H1 (cell line): ENCODE measurements around the gene ENO2. TPM values are rescaled to one million over a fixed set of nuclear protein-coding genes. Genes with fewer than 3 reads are reported as not detected.

Experiments
- CTCF ChIA-PET: fragments of 300-600 bp; sonication (Branson Sonifier 250); formaldehyde crosslinking; loops from one replicate; lab custom pipeline; 2021; ENCODE audit not compliant: partially characterized antibody; lab: Charles Lee
- POLR2A ChIA-PET: fragments of 300-600 bp; sonication (Branson Sonifier 250); formaldehyde crosslinking; loops from one replicate; lab custom pipeline; 2021; ENCODE audit warnings: inconsistent platforms; ENCODE audit not compliant: partially characterized antibody; lab: Charles Lee
- DNase-seq, 2 experiments: peaks; one replicate each; pipeline versions ENCODE4 v3.0.0 to v3.0.0-alpha.2; 2010 to 2022; ENCODE audit warnings: low spot score in 2 of 2, low read depth in 1 of 2, mixed read lengths in 1 of 2
- FAIRE-seq: peaks from 2 replicates; lab custom pipeline; 2011; peaks lifted over from hg19 to GRCh38; lab: Jason Lieb, UNC
- H2AFZ ChIP-seq: 2 replicates; pipeline ENCODE4 v1.8.1; 2012; ENCODE audit warnings: low read length, inconsistent platforms
- H2AK5ac ChIP-seq: 2 replicates; pipeline ENCODE4 v1.6.1; 2013; ENCODE audit warnings: low read depth, low read length
- H2BK120ac ChIP-seq: replicated peaks from 2 replicates; pipeline ENCODE3; 2013; ENCODE audit warnings: low read depth, low read length, inconsistent platforms
- H2BK12ac ChIP-seq: 2 replicates; pipeline ENCODE4 v1.6.1; 2013; ENCODE audit warnings: low read depth, low read length
- H2BK15ac ChIP-seq: 2 replicates; pipeline ENCODE4 v1.6.1; 2013; ENCODE audit warnings: low read length
- H2BK20ac ChIP-seq: 2 replicates; pipeline ENCODE4 v1.6.1; 2013; ENCODE audit warnings: low read length
- H2BK5ac ChIP-seq: 2 replicates; pipeline ENCODE4 v1.6.1; 2013; ENCODE audit warnings: low read depth, low read length
- H3K14ac ChIP-seq: 2 replicates; pipeline ENCODE4 v1.6.1; 2013; ENCODE audit warnings: inconsistent platforms; ENCODE audit not compliant: insufficient read length
- H3K18ac ChIP-seq: 2 replicates; pipeline ENCODE4 v1.6.1; 2013; ENCODE audit warnings: low read length; ENCODE audit errors: extremely low read depth
- H3K23ac ChIP-seq: 2 replicates; pipeline ENCODE4 v1.6.1; 2013; ENCODE audit warnings: inconsistent platforms; ENCODE audit not compliant: insufficient read length
- H3K23me2 ChIP-seq: 2 replicates; pipeline ENCODE4 v1.6.1; 2013; ENCODE audit warnings: low read depth, low read length
- H3K27ac ChIP-seq: 2 replicates; pipeline ENCODE4 v1.6.1; 2011; ENCODE audit warnings: low read depth, low read length, inconsistent platforms
- H3K27me3 ChIP-seq, 4 experiments: replicated peaks in 1 of 4; 1 replicate in 1 of 4; 2 replicates in 3 of 4; pipeline versions ENCODE4 v1.6.1 to v1.8.1; 2011 to 2013; ENCODE audit warnings: low read length in 3 of 4, mild to moderate bottlenecking in 3 of 4, inconsistent platforms in 2 of 4, mixed read lengths in 2 of 4, moderate library complexity in 1 of 4; ENCODE audit not compliant: control insufficient read depth in 3 of 4, insufficient read depth in 3 of 4; ENCODE audit errors: extremely low read depth in 1 of 4
- H3K36me3 ChIP-seq, 4 experiments: 2 replicates each; pipeline versions ENCODE4 v1.6.1 to v1.8.1; 2011 to 2013; ENCODE audit warnings: mild to moderate bottlenecking in 4 of 4, low read length in 3 of 4, moderate library complexity in 2 of 4, control low read depth in 1 of 4, inconsistent platforms in 1 of 4; ENCODE audit not compliant: insufficient read depth in 4 of 4, control insufficient read depth in 2 of 4
- H3K4ac ChIP-seq: replicated peaks from 2 replicates; pipeline ENCODE3; 2013; ENCODE audit warnings: low read length, low read depth, mixed read lengths, inconsistent platforms; ENCODE audit not compliant: insufficient read length
- H3K4me1 ChIP-seq, 4 experiments: replicated peaks in 1 of 4; 1 replicate in 1 of 4; 2 replicates in 3 of 4; pipeline versions ENCODE4 v1.6.1 to v1.8.1; 2011 to 2013; ENCODE audit warnings: low read length in 3 of 4, inconsistent platforms in 2 of 4, mixed read lengths in 1 of 4; ENCODE audit not compliant: insufficient read depth in 4 of 4, control insufficient read depth in 3 of 4
- H3K4me2 ChIP-seq, 2 experiments: 2 replicates each; pipeline versions ENCODE4 v1.6.1 to v1.8.1; 2011 to 2013; ENCODE audit warnings: low read depth in 2 of 2, low read length in 2 of 2, control low read depth in 1 of 2, inconsistent platforms in 1 of 2, mild to moderate bottlenecking in 1 of 2; ENCODE audit not compliant: insufficient read depth in 1 of 2
- H3K4me3 ChIP-seq, 4 experiments: fragments of 200-600, 300-600 bp in 1 of 4; sonication (generic), shearing (Covaris generic), sonication (Bioruptor Twin) in 1 of 4; 2 replicates each; pipeline versions ENCODE4 v1.5.1 to v1.8.1; 2011 to 2016; ENCODE audit warnings: low read length in 4 of 4, low read depth in 3 of 4, control low read depth in 2 of 4, inconsistent platforms in 2 of 4, mild to moderate bottlenecking in 2 of 4, mixed read lengths in 1 of 4, moderate library complexity in 1 of 4; ENCODE audit not compliant: insufficient read depth in 2 of 4; ENCODE audit errors: extremely low read depth in 1 of 4
- H3K56ac ChIP-seq: replicated peaks from 2 replicates; pipeline ENCODE3; 2013; ENCODE audit warnings: low read depth, mild to moderate bottlenecking, mixed read lengths, low read length, inconsistent platforms; ENCODE audit not compliant: insufficient read length
- H3K79me1 ChIP-seq: 2 replicates; pipeline ENCODE4 v1.6.1; 2013; ENCODE audit warnings: low read depth, low read length, control low read depth
- H3K79me2 ChIP-seq, 2 experiments: 2 replicates each; pipeline versions ENCODE4 v1.6.1 to v1.8.1; 2012 to 2013; ENCODE audit warnings: low read length in 2 of 2, mild to moderate bottlenecking in 2 of 2, inconsistent platforms in 1 of 2; ENCODE audit not compliant: insufficient read depth in 2 of 2, control insufficient read depth in 1 of 2
- H3K9ac ChIP-seq, 4 experiments: replicated peaks in 1 of 4; 1 replicate in 1 of 4; 2 replicates in 3 of 4; pipeline versions ENCODE4 v1.6.1 to v1.8.1; 2011 to 2013; ENCODE audit warnings: low read depth in 3 of 4, low read length in 3 of 4, control low read depth in 2 of 4, mild to moderate bottlenecking in 2 of 4, moderate library complexity in 2 of 4, inconsistent platforms in 1 of 4; ENCODE audit errors: extremely low read depth in 1 of 4
- H3K9me3 ChIP-seq, 2 experiments: 2 replicates each; pipeline versions ENCODE4 v1.6.1 to v1.8.1; 2012 to 2013; ENCODE audit warnings: mild to moderate bottlenecking in 2 of 2, moderate library complexity in 2 of 2, control low read depth in 1 of 2, inconsistent platforms in 1 of 2, low read depth in 1 of 2, low read length in 1 of 2, mixed read lengths in 1 of 2; ENCODE audit not compliant: insufficient read depth in 2 of 2
- H4K20me1 ChIP-seq, 2 experiments: replicated peaks in 1 of 2; 2 replicates each; pipeline versions ENCODE3 to v1.8.1; 2011 to 2013; ENCODE audit warnings: inconsistent platforms in 2 of 2, low read length in 2 of 2, mild to moderate bottlenecking in 1 of 2; ENCODE audit not compliant: insufficient read depth in 2 of 2, control insufficient read depth in 1 of 2
- H4K5ac ChIP-seq: 2 replicates; pipeline ENCODE4 v1.6.1; 2013; ENCODE audit warnings: low read length, low read depth, mixed read lengths, inconsistent platforms; ENCODE audit not compliant: insufficient read length
- H4K8ac ChIP-seq: 2 replicates; pipeline ENCODE4 v1.8.0; 2013; ENCODE audit warnings: mild to moderate bottlenecking, moderate library complexity, low read length, inconsistent platforms; ENCODE audit not compliant: insufficient read depth; ENCODE audit errors: extremely low read depth
- H4K91ac ChIP-seq: replicated peaks from 2 replicates; pipeline ENCODE3; 2013; ENCODE audit warnings: low read length, mixed read lengths, inconsistent platforms; ENCODE audit not compliant: insufficient read length
- EGR1 ChIP-seq: IDR thresholded peaks from 2 replicates; pipeline ENCODE4 v1.6.1; 2011; ENCODE audit warnings: low read depth, low read length, borderline replicate concordance
- MAFK ChIP-seq: IDR thresholded peaks from 2 replicates; pipeline ENCODE4 v1.6.1; 2012; ENCODE audit warnings: low read depth, mild to moderate bottlenecking, improper control_type of control experiment, low read length
- RFX5 ChIP-seq: IDR thresholded peaks from 2 replicates; pipeline ENCODE4 v1.6.1; 2011; ENCODE audit warnings: low read depth, low read length, improper control_type of control experiment, borderline replicate concordance
- RXRA ChIP-seq: IDR thresholded peaks from 2 replicates; pipeline ENCODE4 v1.6.1; 2011; ENCODE audit warnings: low read depth, mild to moderate bottlenecking, low read length, moderate library complexity; ENCODE audit not compliant: insufficient read depth
- SIRT6 ChIP-seq: IDR thresholded peaks from one replicate; pipeline ENCODE4 v1.7.1; 2012; ENCODE audit warnings: low read length, inconsistent platforms
- YY1 ChIP-seq: IDR thresholded peaks from 2 replicates; pipeline ENCODE4 v1.6.1; 2011; ENCODE audit warnings: low read depth, mild to moderate bottlenecking, low read length
- ZNF274 ChIP-seq: IDR thresholded peaks from 2 replicates; pipeline ENCODE4 v1.7.0; 2012; ENCODE audit warnings: low read length, borderline replicate concordance; ENCODE audit errors: extremely low read depth
- WGBS, 2 experiments: shearing (Covaris generic) in 1 of 2; methylation state at CpG; one replicate each; pipeline versions ENCODE4 v1.1.6 to v1.1.7; 2013 to 2015; ENCODE audit warnings: low lambda C conversion rate in 2 of 2, mixed read lengths in 2 of 2, inconsistent platforms in 1 of 2, low coverage in 1 of 2, missing lambda C conversion rate in 1 of 2; ENCODE audit not compliant: insufficient replicate concordance in 2 of 2, insufficient coverage in 1 of 2, insufficient read length in 1 of 2; ENCODE audit errors: extremely low coverage in 1 of 2, missing lambda C conversion rate in 1 of 2; 5-methylcytosine and 5-hydroxymethylcytosine counted together
- polyA plus RNA-seq, 7 experiments: library from polyadenylated mRNA; depleted of rRNA in 3 of 7; stranded (reverse) in 5 of 7; unstranded in 2 of 7; fragments of >200 nt in 5 of 7; fragments of 200-250 nt in 2 of 7; gene quantifications; 1 replicate in 5 of 7; 2 replicates in 1 of 7; 4 replicates in 1 of 7; pipeline versions ENCODE4 v1.2.1 to v1.2.3, GENCODE V29; 2011 to 2013; ENCODE audit warnings: missing spikeins in 2 of 7, mixed read lengths in 2 of 7
- total RNA-seq: library from RNA; stranded (reverse); fragmentation: NEBNext Ultra II Directional; extraction: Animal tissue kit (Norgen Biotek cat#: 25700); gene quantifications from 2 replicates; pipeline ENCODE4 v1.2.1, GENCODE V29; 2021

ENO2 gene
- total and polyA plus RNA-seq, 2 of the 8 experiments (the other 6 are each of a cell fraction or from before 2014, with no cell fraction given), result 92.4 to 102 TPM

DNA sequence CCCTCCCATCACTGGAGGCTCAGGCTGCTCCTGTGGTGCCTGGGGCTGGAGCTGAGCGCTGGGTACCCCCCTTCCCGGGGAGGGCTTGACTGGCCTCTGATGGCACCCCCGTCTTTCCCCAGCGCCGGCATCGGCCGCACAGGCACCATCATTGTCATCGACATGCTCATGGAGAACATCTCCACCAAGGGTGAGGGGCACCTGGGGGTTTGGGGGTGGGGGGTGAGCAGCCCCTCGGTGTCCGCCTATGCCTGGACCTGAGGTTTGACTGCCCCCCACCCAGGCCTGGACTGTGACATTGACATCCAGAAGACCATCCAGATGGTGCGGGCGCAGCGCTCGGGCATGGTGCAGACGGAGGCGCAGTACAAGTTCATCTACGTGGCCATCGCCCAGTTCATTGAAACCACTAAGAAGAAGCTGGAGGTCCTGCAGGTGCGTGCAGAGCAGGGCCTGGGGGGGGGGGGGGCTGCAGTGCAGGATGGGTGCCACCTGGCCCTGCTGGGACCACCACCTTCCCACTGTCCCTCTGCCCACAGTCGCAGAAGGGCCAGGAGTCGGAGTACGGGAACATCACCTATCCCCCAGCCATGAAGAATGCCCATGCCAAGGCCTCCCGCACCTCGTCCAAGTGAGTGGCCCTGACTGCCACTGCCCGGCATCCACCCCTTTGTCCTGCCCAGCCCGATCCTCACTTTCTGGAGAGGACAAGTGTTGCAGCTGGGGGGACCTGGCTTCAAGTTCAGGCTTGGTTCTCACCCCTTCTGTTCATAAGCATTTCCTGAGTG, 45.6 kb downstream of the ENO2 start:
- Histone ChIP-seq H3K9me3 (no peaks in the 10 kb centered on the region), H3K14ac (no peak overlapping the region), H3K36me3 (peaks cover 0 to 4% (median 0%) of the 10 kb centered on the region in 4 experiments; a peak in 1 of 8 replicates), H3K79me1 (no peaks in the 10 kb centered on the region), H4K8ac (peak overlapping the region; percentile 5; the same call in 1 of the 2 replicates), H2BK20ac (no peak overlapping the region), H3K4ac (no peak overlapping the region), H2AK5ac (no peak overlapping the region), H3K9ac (no peak overlapping the region), H4K20me1 (no peaks in the 10 kb centered on the region), H3K79me2 (peaks cover 0 to 14% of the 10 kb centered on the region in 2 experiments; a peak in 2 of 4 replicates), H3K23me2 (peaks cover 16% of the 10 kb centered on the region; the same call in 1 of the 2 replicates), H4K91ac (peak overlapping the region; percentile 46), H4K5ac (no peak overlapping the region), H3K27me3 (no peaks in the 10 kb centered on the region), H2BK12ac (peak overlapping the region; percentile 65; the same call in 1 of the 2 replicates), H3K18ac (peak overlapping the region; percentile 0; the same call in 1 of the 2 replicates), H2BK120ac (no peak overlapping the region)
- no peak for FAIRE-seq
- CTCF ChIA-PET, result interaction anchor here (0.8 to 12.2 kb wide), 14 partner anchors 8 to 100 kb away, joined by 3 to 277 read pairs (median 10); partner anchors contain the start of genes C12orf57, C1S, LPCAT3 and PHB2
- TF ChIP-seq RFX5 (no peak), MAFK (no peak), EGR1 (no peak), RXRA (no peak), YY1 (no peak), ZNF274 (no peak), SIRT6 (no peak)
- TF ChIP-seq, all 59 proteins: peak for 0
- H3K27ac ChIP-seq, result no peak overlapping the region
- peaks cover 12 to 37% (median 29%) of the 10 kb centered on the region in 4 experiments for H3K4me1 ChIP-seq
- H2AFZ ChIP-seq, result no peak overlapping the region
- 0 out of 2 replicates have a peak overlapping the region, but pooled peaks have one; percentile 14 for H2BK15ac ChIP-seq
- peak overlapping the region; percentile 75; the same call in 1 of the 2 replicates for H2BK5ac ChIP-seq
- no peak for DNase-seq
- H3K56ac ChIP-seq, result peak overlapping the region; percentile 14
- 93% methylated on average over 24 of the region's 26 CpGs; no CpG with 5 or more reads in 1 of the 2 experiments for WGBS, 2 experiments
- POLR2A ChIA-PET, result interaction anchor here (1.0 to 44.0 kb wide), 8 partner anchors 9 to 148 kb away, joined by 3 to 1596 read pairs (median 19); partner anchors contain the start of genes ATN1, C12orf57, C1RL and EMG1
- H3K23ac ChIP-seq, result no peak overlapping the region
- H3K4me2 ChIP-seq, result no peak overlapping the region
- no peak overlapping the region for H3K4me3 ChIP-seq
